ENCODE data around the gene UBASH3B. TPM values are rescaled to one million over a fixed set of nuclear protein-coding genes. Genes with fewer than 3 reads are reported as not detected.

UBASH3B gene
- total RNA-seq, 1 donor from 2014 or later, result 8.5 TPM

GRCh38 chr11:122763108-122763507 is 107.6 kb downstream of the UBASH3B start:
- no peak for TF ChIP-seq CTCF (IDR thresholded peaks at IDR 0.05)
- Histone ChIP-seq H3K27ac (no peak overlapping the region), H3K27me3 (no peaks in the 10 kb centered on the region), H3K9me3 (no peaks in the 10 kb centered on the region), H3K4me3 (no peak overlapping the region), H3K4me1 (no peaks in the 10 kb centered on the region), H3K36me3 (no peaks in the 10 kb centered on the region)
- intact Hi-C loops (cut with DNase I), result no loop called here
- DNase-seq (ENCODE audit: low spot score in 2 of 2), result no peak

- intact Hi-C loops (cut with DNase I), result no loop called here
- H3K4me1 ChIP-seq, result no peaks in the 10 kb centered on the region
- H3K27me3 ChIP-seq, result no peaks in the 10 kb centered on the region
- H3K27ac ChIP-seq, result no peak overlapping the region
- H3K9me3 ChIP-seq, result no peaks in the 10 kb centered on the region
- H3K36me3 ChIP-seq, result no peaks in the 10 kb centered on the region
- DNase-seq (ENCODE audit: low spot score in 2 of 2), result no peak
- TF ChIP-seq CTCF (IDR thresholded peaks at IDR 0.05), result no peak
- no peak overlapping the region for H3K4me3 ChIP-seq
Measured at GRCh38 chr11:122764371-122765090, 109.0 kb downstream of the UBASH3B start.

- H3K9me3 ChIP-seq, result no peaks in the 10 kb centered on the region
- no peak overlapping the region for H3K4me3 ChIP-seq
- H3K27me3 ChIP-seq, result no peaks in the 10 kb centered on the region
- H3K4me1 ChIP-seq, result no peaks in the 10 kb centered on the region
- H3K36me3 ChIP-seq, result no peaks in the 10 kb centered on the region
- no peak for TF ChIP-seq CTCF (IDR thresholded peaks at IDR 0.05)
- no peak for DNase-seq (ENCODE audit: low spot score in 2 of 2)
- H3K27ac ChIP-seq, result no peak overlapping the region
- intact Hi-C loops (cut with DNase I), result no loop called here
Measured at GRCh38 chr11:122765487-122766131, 110.1 kb downstream of the UBASH3B start.

- Histone ChIP-seq H3K9me3 (no peaks in the 10 kb centered on the region), H3K4me1 (no peaks in the 10 kb centered on the region), H3K27me3 (no peaks in the 10 kb centered on the region), H3K4me3 (no peak overlapping the region), H3K36me3 (no peaks in the 10 kb centered on the region), H3K27ac (no peak overlapping the region)
- TF ChIP-seq CTCF (IDR thresholded peaks at IDR 0.05), result no peak
- DNase-seq (ENCODE audit: low spot score in 2 of 2), result no peak
- intact Hi-C loops (cut with DNase I), result no loop called here
Measured at GRCh38 chr11:122769126-122769780, 113.7 kb downstream of the UBASH3B start.

GRCh38 chr11:122772945-122773344 is 117.4 kb downstream of the UBASH3B start:
- TF ChIP-seq CTCF (IDR thresholded peaks at IDR 0.05), result no peak
- intact Hi-C loops (cut with DNase I), result no loop called here

More at GRCh38 chr11:122772945-122773344, 117.4 kb downstream of the UBASH3B start:
- no peaks in the 10 kb centered on the region for H3K9me3 ChIP-seq
- H3K4me1 ChIP-seq, result no peaks in the 10 kb centered on the region
- H3K36me3 ChIP-seq, result no peaks in the 10 kb centered on the region
- H3K4me3 ChIP-seq, result no peak overlapping the region
- no peak overlapping the region for H3K27ac ChIP-seq
- no peak for DNase-seq (ENCODE audit: low spot score in 2 of 2)
- H3K27me3 ChIP-seq, result no peaks in the 10 kb centered on the region
